ENCODE measurements around the gene VWA8. TPM values are rescaled to one million over a fixed set of nuclear protein-coding genes. Genes with fewer than 3 reads are reported as not detected.
"Not testable (repeated sequence)": the region's sequence is repeated elsewhere in the genome, so short reads cannot be mapped to it uniquely, and the experiment has no call there.

Gene VWA8
- total and polyA plus RNA-seq, 9 donors = 6.5 to 16.0 (median 9.3) TPM

GRCh38 chr13:41634407-41634806 lies 326.5 kb downstream of the VWA8 start:
- no peaks in the 10 kb centered on the region for H3K36me3 ChIP-seq (ENCODE audit: control insufficient read depth, insufficient read depth, low read length)
- H3K9me3 ChIP-seq (replicated peaks; ENCODE audit: control insufficient read depth, low read depth, low read length) = no peaks in the 10 kb centered on the region
- H3K4me1 ChIP-seq (ENCODE audit: control insufficient read depth, insufficient read depth, low read length) = no peaks in the 10 kb centered on the region
- no peak for DNase-seq
- H3K27me3 ChIP-seq (ENCODE audit: control insufficient read depth, insufficient read depth, low read length) = no peaks in the 10 kb centered on the region
- no peak overlapping the region for H3K27ac ChIP-seq (ENCODE audit: low read length)
- 27% methylated on average over 1 of the region's 3 CpGs for WGBS (ENCODE audit: insufficient coverage)
- H3K4me3 ChIP-seq (ENCODE audit: low read length) = no peak overlapping the region

- Histone ChIP-seq H3K36me3 (ENCODE audit: control insufficient read depth, insufficient read depth, low read length) (no peaks in the 10 kb centered on the region), H3K9me3 (replicated peaks; ENCODE audit: control insufficient read depth, low read depth, low read length) (no peaks in the 10 kb centered on the region), H3K27me3 (ENCODE audit: control insufficient read depth, insufficient read depth, low read length) (no peaks in the 10 kb centered on the region), H3K27ac (ENCODE audit: low read length) (no peak overlapping the region), H3K4me1 (ENCODE audit: control insufficient read depth, insufficient read depth, low read length) (no peaks in the 10 kb centered on the region), H3K4me3 (ENCODE audit: low read length) (no peak overlapping the region)
- DNase-seq = no peak
- WGBS (ENCODE audit: insufficient coverage) = 100% methylated on average over 2 of the region's 4 CpGs
Observed at GRCh38 chr13:41633776-41634175, 327.1 kb downstream of the VWA8 start.

GRCh38 chr13:41631296-41631965 lies 329.5 kb downstream of the VWA8 start:
- no peaks in the 10 kb centered on the region for H3K36me3 ChIP-seq (ENCODE audit: control insufficient read depth, insufficient read depth, low read length)
- no peak overlapping the region for H3K27ac ChIP-seq (ENCODE audit: low read length)
- H3K27me3 ChIP-seq (ENCODE audit: control insufficient read depth, insufficient read depth, low read length) = no peaks in the 10 kb centered on the region
- H3K4me3 ChIP-seq (ENCODE audit: low read length) = no peak overlapping the region
- no peak for DNase-seq
- peaks cover 1% of the 10 kb centered on the region for H3K9me3 ChIP-seq (replicated peaks; ENCODE audit: control insufficient read depth, low read depth, low read length)
- no peaks in the 10 kb centered on the region for H3K4me1 ChIP-seq (ENCODE audit: control insufficient read depth, insufficient read depth, low read length)
- WGBS (ENCODE audit: insufficient coverage) = 87% methylated on average over 2 of the region's 5 CpGs

- no peak overlapping the region for H3K4me3 ChIP-seq (ENCODE audit: low read length)
- no peaks in the 10 kb centered on the region for H3K36me3 ChIP-seq (ENCODE audit: control insufficient read depth, insufficient read depth, low read length)
- H3K9me3 ChIP-seq (replicated peaks; ENCODE audit: control insufficient read depth, low read depth, low read length) = peaks cover 4% of the 10 kb centered on the region
- no peaks in the 10 kb centered on the region for H3K4me1 ChIP-seq (ENCODE audit: control insufficient read depth, insufficient read depth, low read length)
- no CpG with 5 or more reads among the region's 5 CpGs for WGBS (ENCODE audit: insufficient coverage)
- H3K27ac ChIP-seq (ENCODE audit: low read length) = no peak overlapping the region
- H3K27me3 ChIP-seq (ENCODE audit: control insufficient read depth, insufficient read depth, low read length) = no peaks in the 10 kb centered on the region
- DNase-seq = no peak
Observed at GRCh38 chr13:41627425-41627824, 333.5 kb downstream of the VWA8 start.

GRCh38 chr13:41624041-41624440 lies 336.9 kb downstream of the VWA8 start:
- Histone ChIP-seq H3K9me3 (replicated peaks; ENCODE audit: control insufficient read depth, low read depth, low read length) (peaks cover 4% of the 10 kb centered on the region), H3K4me3 (ENCODE audit: low read length) (no peak overlapping the region), H3K27me3 (ENCODE audit: control insufficient read depth, insufficient read depth, low read length) (no peaks in the 10 kb centered on the region), H3K36me3 (ENCODE audit: control insufficient read depth, insufficient read depth, low read length) (no peaks in the 10 kb centered on the region), H3K4me1 (ENCODE audit: control insufficient read depth, insufficient read depth, low read length) (no peaks in the 10 kb centered on the region), H3K27ac (ENCODE audit: low read length) (no peak overlapping the region)
- DNase-seq = no peak

- WGBS (ENCODE audit: insufficient coverage) = no CpG with 5 or more reads among the region's 6 CpGs
- Histone ChIP-seq H3K9me3 (replicated peaks; ENCODE audit: control insufficient read depth, low read depth, low read length) (peaks cover 4% of the 10 kb centered on the region), H3K36me3 (ENCODE audit: control insufficient read depth, insufficient read depth, low read length) (no peaks in the 10 kb centered on the region), H3K27ac (ENCODE audit: low read length) (peak overlapping the region; percentile 4), H3K4me3 (ENCODE audit: low read length) (no peak overlapping the region), H3K27me3 (ENCODE audit: control insufficient read depth, insufficient read depth, low read length) (no peaks in the 10 kb centered on the region), H3K4me1 (ENCODE audit: control insufficient read depth, insufficient read depth, low read length) (no peaks in the 10 kb centered on the region)
- peak; percentile 78 for DNase-seq
Observed at GRCh38 chr13:41622432-41623429, 338.2 kb downstream of the VWA8 start.

- H3K4me3 ChIP-seq (ENCODE audit: low read length) = no peak overlapping the region
- H3K36me3 ChIP-seq (ENCODE audit: control insufficient read depth, insufficient read depth, low read length) = no peaks in the 10 kb centered on the region
- peaks cover 4% of the 10 kb centered on the region for H3K9me3 ChIP-seq (replicated peaks; ENCODE audit: control insufficient read depth, low read depth, low read length)
- peak overlapping the region; percentile 4 for H3K27ac ChIP-seq (ENCODE audit: low read length)
- no peaks in the 10 kb centered on the region for H3K27me3 ChIP-seq (ENCODE audit: control insufficient read depth, insufficient read depth, low read length)
- DNase-seq = peak; percentile 30
- no peaks in the 10 kb centered on the region for H3K4me1 ChIP-seq (ENCODE audit: control insufficient read depth, insufficient read depth, low read length)
- 100% methylated on average over 2 of the region's 5 CpGs for WGBS (ENCODE audit: insufficient coverage)
Observed at GRCh38 chr13:41621716-41622431, 339.0 kb downstream of the VWA8 start.

- H3K27me3 ChIP-seq (ENCODE audit: control insufficient read depth, insufficient read depth, low read length); H3K36me3 ChIP-seq (ENCODE audit: control insufficient read depth, insufficient read depth, low read length); H3K4me3 ChIP-seq (ENCODE audit: low read length); DNase-seq; H3K27ac ChIP-seq (ENCODE audit: low read length); H3K9me3 ChIP-seq (replicated peaks; ENCODE audit: control insufficient read depth, low read depth, low read length): not testable (repeated sequence)
- H3K4me1 ChIP-seq (ENCODE audit: control insufficient read depth, insufficient read depth, low read length) = peaks cover 16% of the 10 kb centered on the region
- WGBS (ENCODE audit: insufficient coverage) = 86% methylated on average over 1 of the region's 5 CpGs
Observed at GRCh38 chr13:41617633-41618032, 343.3 kb downstream of the VWA8 start.

- H3K4me1 ChIP-seq (ENCODE audit: control insufficient read depth, insufficient read depth, low read length) = peaks cover 16% of the 10 kb centered on the region
- H3K9me3 ChIP-seq (replicated peaks; ENCODE audit: control insufficient read depth, low read depth, low read length) = no peaks in the 10 kb centered on the region
- no peaks in the 10 kb centered on the region for H3K27me3 ChIP-seq (ENCODE audit: control insufficient read depth, insufficient read depth, low read length)
- DNase-seq = no peak
- no peak overlapping the region for H3K4me3 ChIP-seq (ENCODE audit: low read length)
- peaks cover under 1% of the 10 kb centered on the region for H3K36me3 ChIP-seq (ENCODE audit: control insufficient read depth, insufficient read depth, low read length)
- H3K27ac ChIP-seq (ENCODE audit: low read length) = no peak overlapping the region
- whole genome bisulfite sequencing (ENCODE audit: insufficient coverage) = no CpG with 5 or more reads among the region's 3 CpGs
Observed at GRCh38 chr13:41616151-41616550, 344.8 kb downstream of the VWA8 start.

GRCh38 chr13:41615528-41615855 lies 345.4 kb downstream of the VWA8 start:
- peaks cover 4% of the 10 kb centered on the region for H3K36me3 ChIP-seq (ENCODE audit: control insufficient read depth, insufficient read depth, low read length)
- H3K4me1 ChIP-seq (ENCODE audit: control insufficient read depth, insufficient read depth, low read length) = peaks cover 21% of the 10 kb centered on the region
- H3K27ac ChIP-seq (ENCODE audit: low read length) = no peak overlapping the region
- no peaks in the 10 kb centered on the region for H3K9me3 ChIP-seq (replicated peaks; ENCODE audit: control insufficient read depth, low read depth, low read length)
- no peak for DNase-seq
- H3K4me3 ChIP-seq (ENCODE audit: low read length) = no peak overlapping the region
- no peaks in the 10 kb centered on the region for H3K27me3 ChIP-seq (ENCODE audit: control insufficient read depth, insufficient read depth, low read length)
